WI38 (cell line): ENCODE results near the gene B9D1.

Experiments used
- H3K4me3 ChIP-seq: 2 replicates; pipeline ENCODE4 v1.5.1; 2011; ENCODE audit warnings: low read depth, mild to moderate bottlenecking, control low read depth, low read length
- CTCF ChIP-seq: IDR thresholded peaks from 2 replicates; pipeline ENCODE4 v1.5.1; 2012; ENCODE audit warnings: low read depth, mild to moderate bottlenecking, control low read depth, low read length

The B9D1 gene

GRCh38 chr17:19408346-19408710 is 45.8 kb upstream of the B9D1 start:
- no peak for TF ChIP-seq CTCF
- H3K4me3 ChIP-seq, result no peak overlapping the region

GRCh38 chr17:19407601-19408345 is 45.2 kb upstream of the B9D1 start:
- H3K4me3 ChIP-seq, result no peak overlapping the region
- no peak for TF ChIP-seq CTCF

GRCh38 chr17:19405114-19405513 is 42.6 kb upstream of the B9D1 start:
- H3K4me3 ChIP-seq, result no peak overlapping the region
- no peak for TF ChIP-seq CTCF

GRCh38 chr17:19404264-19404663 is 41.7 kb upstream of the B9D1 start:
- no peak overlapping the region for H3K4me3 ChIP-seq

GRCh38 chr17:19403021-19403420 is 40.5 kb upstream of the B9D1 start:
- no peak for TF ChIP-seq CTCF
- H3K4me3 ChIP-seq, result no peak overlapping the region

More at GRCh38 chr17:19404264-19404663, 41.7 kb upstream of the B9D1 start:
- TF ChIP-seq CTCF, result no peak

- TF ChIP-seq CTCF, result no peak
- H3K4me3 ChIP-seq, result no peak overlapping the region
Measured at GRCh38 chr17:19402171-19402570, 39.6 kb upstream of the B9D1 start.

GRCh38 chr17:19401321-19402010 is 38.9 kb upstream of the B9D1 start:
- no peak overlapping the region for H3K4me3 ChIP-seq
- no peak for TF ChIP-seq CTCF
